HL-60/S4 treated with retinoic acid at 250 ng/mL for 4 days and 3 days (cell line): ENCODE results near the gene ABCB6.

Experiments used
- in situ Hi-C: fragments of 300-500 bp; cut with MboI; formaldehyde crosslinking; loops from 2 replicates; pipeline ENCODE4 v1.7.0; 2022; ENCODE audit warnings: low sequenced_read_pairs

Gene ABCB6

GRCh38 chr2:219171231-219171651 lies 47.5 kb downstream of the ABCB6 start:
- in situ Hi-C loops = no loop called here

- in situ Hi-C loops = no loop called here
Observed at GRCh38 chr2:219169930-219170654, 48.7 kb downstream of the ABCB6 start, which contains the start of gene SLC23A3. TSS of gene SLC23A3 (minus strand) at chr2:219170029. CDS start at chr2:219169984, 45 bp downstream.

DNA sequence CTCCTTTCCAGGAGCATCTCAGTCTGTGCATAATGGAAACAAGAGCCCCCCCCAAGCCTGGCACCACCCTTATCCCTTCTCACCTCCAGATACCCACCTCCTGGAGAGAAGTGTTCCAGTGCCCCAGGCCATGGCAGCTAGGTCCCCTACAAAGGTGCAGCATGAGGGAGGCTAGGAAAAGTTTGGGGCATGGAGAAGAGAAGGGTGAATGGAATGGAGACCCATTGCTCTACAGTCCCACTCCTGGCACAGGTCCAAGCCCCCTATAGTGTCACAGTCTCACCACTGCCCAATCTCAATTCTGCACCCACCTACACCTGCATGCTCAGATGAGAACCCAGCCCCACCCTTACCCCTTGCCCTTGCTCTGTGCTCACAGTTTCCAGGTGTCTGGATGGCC lies 49.8 kb downstream of the ABCB6 start:
- in situ Hi-C loops = no loop called here

DNA sequence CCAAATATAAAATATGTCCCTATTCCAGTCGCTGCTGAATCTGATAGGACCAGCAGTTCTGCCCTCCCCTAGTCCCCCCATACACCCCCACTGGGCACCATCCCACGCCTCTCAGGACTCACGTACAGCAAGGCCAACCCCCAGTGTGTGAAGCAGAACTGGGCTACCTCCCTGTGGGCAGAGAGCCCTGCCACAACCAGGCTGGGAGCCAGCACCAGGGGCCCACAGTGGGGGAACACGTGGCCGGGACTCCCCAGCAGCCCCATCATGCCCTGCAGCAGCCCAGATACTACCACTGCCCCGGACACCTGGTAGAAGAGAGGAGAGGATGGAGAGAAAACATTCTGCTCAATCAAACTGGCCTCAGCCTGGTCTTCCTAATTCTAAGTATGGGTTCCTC lies 50.2 kb downstream of the ABCB6 start:
- in situ Hi-C loops = no loop called here

- in situ Hi-C loops = no loop called here
Observed at GRCh38 chr2:219167997-219168396, 50.8 kb downstream of the ABCB6 start.

DNA sequence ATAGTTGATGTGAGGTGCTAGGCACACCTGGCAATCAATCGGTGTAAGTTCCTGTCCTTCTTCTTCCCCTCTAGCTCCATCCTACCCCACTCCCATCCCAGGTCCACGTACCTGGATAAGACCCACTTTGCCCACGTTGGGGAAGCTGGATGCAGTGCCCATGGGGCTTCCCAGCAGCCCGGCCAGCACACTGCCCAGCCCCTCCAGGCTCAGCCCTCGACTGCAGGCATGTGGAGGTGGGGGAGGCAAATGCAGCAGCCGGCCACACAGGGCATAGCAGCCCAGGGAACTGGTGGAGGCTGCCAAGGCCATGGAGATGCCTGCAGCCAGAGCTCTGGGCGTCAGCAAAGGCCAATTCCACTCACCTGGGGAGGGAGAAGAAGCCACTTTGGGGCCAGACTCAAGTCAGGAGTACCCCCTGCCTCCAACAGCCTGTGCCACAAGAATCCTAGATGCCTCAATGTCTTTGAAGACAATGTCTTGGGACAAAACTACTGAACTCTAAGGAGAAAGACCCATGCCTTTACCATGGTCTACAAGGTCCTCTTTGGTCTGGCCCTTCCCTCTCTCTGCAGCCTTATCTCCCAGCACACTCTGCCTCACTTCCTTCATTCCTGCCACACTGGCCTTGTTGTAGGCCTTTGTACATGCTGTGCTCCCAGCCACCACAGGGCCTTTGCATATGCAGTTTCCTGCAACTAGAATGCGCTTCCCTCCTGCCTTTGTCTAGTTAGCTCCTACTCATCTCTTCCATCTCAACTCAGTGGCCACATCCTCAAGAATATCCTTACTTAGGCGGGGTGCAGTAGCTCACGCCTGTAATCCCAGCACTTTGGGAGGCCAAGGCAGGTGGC lies 53.5 kb downstream of the ABCB6 start:
- in situ Hi-C loops = no loop called here

DNA sequence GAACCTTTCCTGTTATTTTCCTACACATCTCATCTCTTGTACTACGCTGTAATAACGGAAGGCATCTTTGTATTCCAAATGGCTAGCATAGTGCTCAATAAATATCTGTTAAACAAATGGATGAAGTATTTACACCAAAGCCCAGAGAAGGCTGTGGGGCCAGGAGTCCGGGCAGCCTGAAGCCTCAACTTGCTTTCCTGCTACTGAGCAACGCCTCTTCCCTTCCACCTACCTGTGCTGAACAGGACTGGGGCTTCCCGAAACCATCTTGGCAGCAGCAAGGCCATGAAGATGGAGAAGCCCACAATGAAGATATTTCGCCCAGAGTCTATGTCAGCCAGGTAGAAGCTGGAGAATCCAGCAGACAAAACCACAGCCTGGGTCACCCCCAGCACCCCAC lies 55.6 kb downstream of the ABCB6 start:
- in situ Hi-C loops = no loop called here

- in situ Hi-C loops = no loop called here
Observed at GRCh38 chr2:219161097-219161496, 57.7 kb downstream of the ABCB6 start.

GRCh38 chr2:219160186-219161017 lies 58.4 kb downstream of the ABCB6 start, which contains the start of gene NHEJ1:
TSS of gene NHEJ1 (minus strand) at chr2:219160815. CDS start at chr2:219158362, 2,453 bp downstream.
- in situ Hi-C loops = no loop called here
